ENCODE measurements around the gene PIEZO2.

DNA sequence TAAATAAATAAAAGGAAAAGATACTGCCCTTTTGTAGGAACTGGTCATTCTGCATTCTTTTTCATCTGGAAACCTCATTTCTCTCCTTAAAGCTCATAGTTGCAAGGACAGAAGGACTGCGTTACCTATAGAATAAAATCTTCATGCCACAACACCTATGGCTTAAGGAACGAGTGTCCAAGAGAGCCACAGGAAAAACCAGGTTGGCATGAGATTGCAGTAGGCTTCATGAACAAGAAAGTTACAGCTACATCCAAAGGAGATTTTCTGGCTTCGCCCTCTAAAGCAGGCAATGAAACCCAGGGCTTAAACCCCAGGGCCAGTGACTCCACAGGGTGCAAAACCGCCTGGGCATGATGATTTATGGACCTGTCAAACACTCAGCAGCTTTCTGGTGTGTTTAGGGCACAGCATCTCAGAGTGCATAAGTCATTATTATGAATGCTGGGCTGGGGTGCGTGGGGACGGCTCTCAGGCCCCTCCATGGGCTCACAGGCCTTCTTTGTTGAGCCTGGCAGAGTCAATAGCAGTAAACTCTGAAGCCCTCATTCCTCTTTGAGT is 30.7 kb upstream of the PIEZO2 start:
- TF ChIP-seq, protein P1, sequence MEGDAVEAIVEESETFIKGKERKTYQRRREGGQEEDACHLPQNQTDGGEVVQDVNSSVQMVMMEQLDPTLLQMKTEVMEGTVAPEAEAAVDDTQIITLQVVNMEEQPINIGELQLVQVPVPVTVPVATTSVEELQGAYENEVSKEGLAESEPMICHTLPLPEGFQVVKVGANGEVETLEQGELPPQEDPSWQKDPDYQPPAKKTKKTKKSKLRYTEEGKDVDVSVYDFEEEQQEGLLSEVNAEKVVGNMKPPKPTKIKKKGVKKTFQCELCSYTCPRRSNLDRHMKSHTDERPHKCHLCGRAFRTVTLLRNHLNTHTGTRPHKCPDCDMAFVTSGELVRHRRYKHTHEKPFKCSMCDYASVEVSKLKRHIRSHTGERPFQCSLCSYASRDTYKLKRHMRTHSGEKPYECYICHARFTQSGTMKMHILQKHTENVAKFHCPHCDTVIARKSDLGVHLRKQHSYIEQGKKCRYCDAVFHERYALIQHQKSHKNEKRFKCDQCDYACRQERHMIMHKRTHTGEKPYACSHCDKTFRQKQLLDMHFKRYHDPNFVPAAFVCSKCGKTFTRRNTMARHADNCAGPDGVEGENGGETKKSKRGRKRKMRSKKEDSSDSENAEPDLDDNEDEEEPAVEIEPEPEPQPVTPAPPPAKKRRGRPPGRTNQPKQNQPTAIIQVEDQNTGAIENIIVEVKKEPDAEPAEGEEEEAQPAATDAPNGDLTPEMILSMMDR (IDR thresholded peaks at IDR 0.05; ENCODE audit: insufficient read depth, low read depth, low read length): no peak
- TF ChIP-seq EZH2 (IDR thresholded peaks at IDR 0.05; ENCODE audit: insufficient read depth, low read length): no peak
